Stimulated activated CD4-positive, alpha-beta T cell treated with anti-CD3 and anti-CD28 coated beads, Interleukin-12 subunit alpha, Interleukin-12 subunit beta, amount 100 ng/mL, for 24 hours (primary cell): ENCODE data around the gene RACK1.
"Not testable (repeated sequence)": the region's sequence is repeated elsewhere in the genome, so short reads cannot be mapped to it uniquely, and the experiment has no call there.

ENCODE experiments used
- DNase-seq, 2 experiments: peaks; one replicate each; pipeline ENCODE4 v3.0.0-alpha.2; 2020; ENCODE audit warnings: low read depth in 2 of 2

RACK1 gene

DNA sequence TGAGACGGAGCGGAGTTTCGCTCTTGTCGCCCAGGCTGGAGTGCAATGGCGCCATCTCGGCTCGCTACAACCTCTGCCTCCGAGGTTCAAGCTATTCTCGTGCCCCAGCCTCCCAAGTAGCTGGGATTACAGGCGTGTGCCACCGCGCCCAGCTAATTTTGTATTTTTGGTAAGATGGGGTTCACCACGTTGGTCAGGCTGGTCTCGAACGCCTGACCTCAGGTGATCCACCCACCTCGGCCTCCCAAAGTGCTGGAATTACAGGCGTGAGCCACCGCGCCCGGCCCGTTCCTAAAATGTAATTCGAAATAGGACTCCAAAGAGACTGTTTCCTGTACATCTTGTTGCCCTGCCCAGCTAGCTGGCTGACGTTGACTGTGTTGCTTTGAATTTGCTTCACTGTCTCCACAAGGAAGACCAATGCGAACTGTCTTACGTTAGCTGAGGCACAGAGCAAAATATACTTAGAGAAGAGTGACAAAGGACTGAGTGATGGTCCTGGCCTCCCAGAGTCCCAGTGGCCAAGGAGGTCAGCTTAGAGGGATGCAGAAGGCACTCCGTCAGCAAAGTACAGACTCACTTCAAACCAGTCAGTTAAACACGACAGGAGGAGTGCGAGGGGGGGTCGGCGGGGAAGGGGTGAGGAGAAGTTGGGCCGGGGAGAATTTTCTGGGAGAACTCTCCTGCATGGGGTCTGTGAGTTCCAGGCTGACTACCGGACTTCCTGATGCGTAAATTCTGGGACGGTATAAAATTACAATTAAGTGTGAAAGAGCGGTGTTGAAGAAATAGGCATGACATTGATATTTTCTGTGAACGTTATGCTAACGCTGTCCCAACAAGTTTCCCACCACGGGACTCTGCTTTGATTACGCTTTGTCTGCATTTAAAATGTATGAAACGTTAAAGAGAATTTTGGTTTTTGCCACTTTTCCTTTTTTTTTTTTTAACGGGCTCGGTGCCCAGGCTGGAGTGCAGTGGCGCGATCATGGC, 27.4 kb downstream of the RACK1 start:
- no peak for DNase-seq

DNA sequence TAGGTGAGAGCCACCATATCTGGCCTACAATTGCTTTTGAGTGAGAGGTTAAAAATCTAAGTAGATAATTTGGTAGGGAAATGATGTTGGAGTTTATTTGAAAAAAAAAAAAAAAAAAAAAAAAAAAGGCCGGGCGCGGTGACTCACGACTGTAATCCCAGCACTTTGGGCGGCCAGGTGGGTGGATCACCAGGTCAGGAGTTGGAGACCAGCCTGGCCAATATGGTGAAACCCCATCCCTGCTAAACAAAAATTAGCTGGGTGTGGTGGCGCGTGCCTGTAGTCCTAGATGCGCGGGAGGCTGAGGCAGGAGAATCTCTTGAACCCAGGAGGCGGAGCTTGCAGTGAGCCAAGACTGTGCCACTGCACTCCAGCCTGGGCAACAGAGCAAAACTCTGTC, 29.5 kb downstream of the RACK1 start:
- not testable (repeated sequence) for DNase-seq

DNA sequence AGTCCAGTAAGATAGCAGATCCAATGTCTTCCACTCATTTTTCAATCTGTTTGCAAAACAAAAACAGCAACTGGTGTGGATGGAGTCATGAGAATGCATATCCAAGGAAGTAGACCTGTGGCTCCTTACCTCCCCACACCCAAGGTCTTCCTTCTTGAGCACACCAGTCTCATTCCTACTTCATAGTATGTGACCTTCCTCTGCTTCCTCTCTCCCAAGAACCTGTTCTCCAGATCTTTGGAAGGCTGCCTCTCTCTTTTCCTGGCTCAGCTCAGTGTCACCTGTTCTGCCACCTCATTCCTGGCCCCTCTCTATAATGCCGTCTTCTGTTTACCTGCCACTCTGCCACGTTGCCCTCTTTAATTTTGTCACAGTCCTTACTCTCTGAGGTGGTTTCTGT, 30.8 kb downstream of the RACK1 start:
- no peak for DNase-seq

DNA sequence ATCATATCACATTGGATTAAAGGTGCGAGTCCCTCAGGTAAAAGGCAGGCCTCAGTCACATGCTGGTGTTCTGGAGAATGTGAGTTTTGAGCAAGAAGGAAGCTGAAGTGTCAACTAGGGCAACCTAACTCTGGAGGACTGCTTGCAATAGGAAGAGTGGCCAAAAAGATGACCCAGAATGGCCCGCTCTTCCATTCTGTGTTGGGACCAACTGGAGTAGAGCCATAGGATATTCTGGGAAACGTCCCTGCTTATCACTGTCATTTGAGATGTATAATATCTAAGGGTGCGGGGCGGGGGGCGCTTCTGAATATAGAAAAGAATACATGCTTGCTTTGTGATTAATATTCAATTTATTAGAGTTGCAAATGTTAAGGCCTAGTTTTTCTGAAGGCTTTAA, 31.6 kb downstream of the RACK1 start:
- DNase-seq: no peak

DNA sequence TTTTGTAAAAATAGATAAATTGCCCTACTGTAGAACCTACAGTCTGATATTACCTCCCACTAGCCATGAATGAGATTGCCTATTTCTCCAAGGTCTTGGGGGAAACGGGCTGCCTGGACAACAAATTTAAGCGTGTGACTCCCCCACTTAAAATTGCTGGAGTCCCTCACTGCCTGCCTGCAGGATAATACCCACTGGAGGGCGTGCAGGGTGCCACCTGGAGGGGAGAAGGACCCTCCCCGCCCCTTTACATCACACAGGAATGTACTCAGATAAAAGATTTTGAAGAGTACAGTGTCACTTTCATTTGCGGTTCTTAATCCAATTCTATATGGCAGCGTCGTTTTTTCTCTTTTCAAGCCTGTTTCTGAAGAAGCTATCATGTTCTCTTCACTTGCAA, 32.5 kb downstream of the RACK1 start:
- DNase-seq: no peak

DNA sequence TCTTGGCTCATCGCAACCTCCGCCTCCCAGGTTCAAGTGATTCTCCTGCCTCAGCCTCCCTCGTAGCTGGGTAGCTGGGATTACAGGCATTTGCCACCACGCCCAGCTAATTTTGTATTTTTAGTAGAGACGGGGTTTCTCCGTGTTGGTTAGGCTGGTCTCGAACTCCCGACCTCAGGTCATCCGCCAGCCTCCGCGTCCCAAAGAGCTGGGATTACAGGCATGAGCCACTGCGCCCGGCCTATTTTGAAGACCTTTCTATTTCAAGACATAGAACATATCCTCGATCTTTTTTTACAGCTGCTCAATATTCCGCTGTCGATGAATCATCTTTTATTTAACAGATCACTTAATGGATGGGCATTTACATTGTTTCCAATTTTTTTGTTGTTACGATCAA, 33.0 kb downstream of the RACK1 start:
- DNase-seq: not testable (repeated sequence)

DNA sequence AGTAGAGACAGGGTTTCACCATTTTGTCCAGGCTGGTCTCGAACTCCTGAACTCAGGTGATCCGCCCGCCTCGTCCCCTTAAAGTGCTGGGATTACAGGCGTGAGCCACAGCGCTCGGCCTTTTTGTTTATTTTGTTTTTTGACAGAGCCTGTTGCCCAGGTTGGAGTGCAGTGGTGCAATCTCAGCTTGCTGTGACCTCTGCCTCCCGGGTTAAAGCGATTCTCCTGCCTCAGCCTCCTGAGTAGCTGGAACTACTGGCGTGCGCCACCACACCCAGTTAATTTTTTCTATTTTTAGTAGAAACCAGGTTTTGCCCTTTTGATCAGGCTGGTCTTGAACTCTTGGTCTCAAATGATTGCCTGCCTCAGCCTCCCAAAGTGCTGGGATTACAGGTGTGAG, 33.6 kb downstream of the RACK1 start:
- DNase-seq: not testable (repeated sequence)

DNA sequence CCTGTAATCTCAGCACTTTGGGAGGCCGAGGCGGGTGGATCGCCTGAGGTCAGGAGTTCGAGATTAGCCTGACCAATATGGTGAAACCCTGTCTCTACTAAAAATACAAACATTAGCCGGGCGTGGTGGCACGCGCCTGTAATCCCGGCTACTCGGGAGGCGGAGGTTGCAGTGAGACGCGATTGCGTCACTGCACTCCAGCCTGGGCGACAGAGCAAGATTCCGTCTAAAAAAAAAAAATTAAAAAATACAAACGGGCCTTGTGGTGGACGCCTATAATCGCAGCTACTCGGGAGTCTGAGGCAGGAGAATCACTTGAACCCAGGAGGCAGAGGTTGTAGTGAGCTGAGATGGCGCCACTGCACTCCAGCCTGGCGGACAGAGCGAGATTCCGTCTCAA, 34.7 kb downstream of the RACK1 start:
- DNase-seq: not testable (repeated sequence)

DNA sequence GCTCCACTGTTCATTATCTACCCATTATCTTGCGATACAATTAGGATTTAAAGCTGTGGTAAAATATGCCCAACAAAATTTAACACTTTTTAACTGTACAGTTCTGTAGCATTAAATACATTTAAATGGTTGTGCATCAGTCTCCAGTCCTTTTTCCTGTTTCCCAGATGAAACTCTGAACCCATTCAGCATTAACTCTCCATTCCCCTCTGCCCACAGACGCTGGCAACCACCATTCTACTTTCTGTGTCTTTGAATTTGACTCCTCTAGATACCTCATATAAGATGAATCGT, 35.8 kb downstream of the RACK1 start:
- no peak for DNase-seq

DNA sequence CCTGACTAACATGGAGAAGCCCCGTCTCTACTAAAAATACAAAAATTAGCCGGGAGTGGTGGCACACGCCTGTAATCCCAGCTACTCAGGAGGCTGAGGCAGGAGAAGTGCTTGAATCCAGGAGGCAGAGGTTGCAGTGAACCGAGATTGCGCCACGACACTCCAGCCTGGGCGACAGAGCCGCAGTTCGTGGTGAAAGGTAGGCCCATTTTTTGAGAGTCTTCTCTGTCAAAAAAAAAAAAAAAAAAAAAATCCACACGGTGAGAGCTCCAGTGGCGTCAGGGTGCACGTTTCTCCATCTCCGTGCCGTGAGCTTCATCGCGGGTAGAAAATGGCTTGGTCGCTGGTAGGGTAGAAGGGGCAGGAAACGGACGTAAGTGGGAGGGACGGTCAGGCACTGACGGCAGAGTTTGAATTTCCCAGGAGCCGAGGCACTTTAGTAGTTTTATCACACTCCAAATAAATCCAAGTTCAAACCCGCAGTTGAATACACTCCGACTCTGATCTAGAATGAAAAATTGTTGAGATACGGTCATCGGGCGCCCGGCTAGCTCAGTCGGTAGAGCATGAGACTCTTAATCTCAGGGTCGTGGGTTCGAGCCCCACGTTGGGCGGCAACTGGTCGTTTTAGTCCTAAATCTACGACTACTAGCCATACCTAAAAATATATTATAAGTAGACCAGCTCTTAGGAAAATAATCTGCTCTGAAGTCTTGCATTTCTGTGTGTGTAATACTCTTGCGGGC, 36.3 kb downstream of the RACK1 start:
- DNase-seq: peak; percentile 84 to 96

DNA sequence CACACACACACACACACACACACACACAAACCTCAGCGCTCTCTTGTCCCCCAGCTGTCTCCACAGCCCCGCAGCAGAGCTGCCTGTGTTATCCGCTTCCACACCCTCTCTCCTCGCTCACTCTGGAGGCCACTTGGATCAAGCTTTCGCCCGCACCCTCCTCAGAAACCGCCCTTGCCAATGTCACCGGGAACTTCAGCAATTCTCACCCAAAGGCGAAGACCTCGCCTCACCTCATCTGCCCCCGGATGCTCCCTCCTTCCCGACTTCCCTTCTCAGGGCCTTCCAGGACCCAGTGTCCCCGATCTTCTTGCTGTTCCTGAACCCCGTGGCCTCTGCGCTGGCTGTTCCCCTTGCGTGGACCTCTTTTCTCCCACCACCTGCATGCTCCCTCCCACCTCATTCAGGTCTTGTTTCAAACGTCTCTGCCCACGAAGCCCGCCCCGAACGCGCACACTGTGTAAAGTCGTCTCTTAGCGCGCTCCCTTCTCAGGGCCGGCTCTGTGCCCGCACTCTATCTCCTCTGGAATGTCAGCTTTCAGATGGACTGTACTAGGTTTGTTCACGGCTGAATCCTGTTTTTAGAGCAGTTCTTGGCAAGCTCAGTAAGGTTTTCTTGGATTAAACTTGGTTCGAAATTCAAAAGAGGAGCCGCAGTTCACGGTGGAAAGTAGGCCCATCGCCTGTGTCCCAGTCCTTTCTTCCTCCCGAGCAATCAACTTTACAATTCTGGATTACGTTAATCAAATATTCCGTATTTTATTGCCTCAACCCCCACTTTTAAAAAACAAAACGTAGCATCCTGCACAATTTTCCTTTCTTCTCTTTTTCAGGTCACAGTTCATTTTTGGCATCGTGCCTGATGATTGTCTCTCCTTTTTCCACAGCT, 37.7 kb downstream of the RACK1 start:
- no peak for DNase-seq

DNA sequence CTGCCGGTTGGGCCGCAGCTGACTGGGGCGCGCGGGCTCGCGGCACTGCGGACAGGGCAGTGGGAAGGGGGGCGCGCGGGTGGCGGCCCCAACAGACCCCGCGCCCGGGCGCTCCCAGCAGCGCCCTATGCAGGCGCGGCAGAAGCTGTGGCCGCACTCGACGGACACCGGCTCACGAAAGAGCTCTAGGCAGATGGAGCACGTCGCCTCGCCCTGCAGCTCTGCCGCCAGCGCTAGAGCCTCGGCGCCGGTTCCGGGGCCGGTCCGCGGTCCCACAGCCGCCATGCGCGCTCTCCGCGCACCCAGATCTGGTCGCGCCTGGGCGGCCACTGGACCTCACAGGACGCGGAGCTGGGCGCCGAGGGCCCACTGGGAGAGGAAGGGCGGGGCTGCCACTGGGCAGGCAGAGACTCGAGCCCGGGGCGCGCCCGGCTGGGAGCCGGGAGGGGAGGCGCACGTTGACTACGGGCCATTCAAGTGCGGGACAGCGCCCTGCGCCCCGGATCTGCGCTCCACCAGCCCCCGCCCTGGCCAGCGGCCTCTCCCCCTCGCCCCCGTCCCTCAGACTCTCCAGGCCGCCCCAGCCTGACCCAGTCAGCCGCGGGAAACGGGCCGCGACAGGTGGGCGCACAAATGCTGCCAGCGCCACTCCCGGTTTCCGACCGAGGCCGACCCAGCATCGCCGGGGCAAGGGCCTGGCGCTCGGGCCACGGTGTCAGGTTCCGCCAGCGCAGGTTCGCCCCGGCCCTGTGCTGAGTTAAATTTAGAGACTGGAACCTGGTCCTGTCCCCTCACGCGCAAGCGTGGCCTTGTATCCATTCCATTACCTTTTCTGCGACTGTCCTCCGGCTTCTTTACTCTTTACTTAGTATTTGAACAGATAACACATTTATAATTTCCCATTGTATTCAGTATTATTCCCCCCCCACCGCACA, 38.6 kb downstream of the RACK1 start, which contains the start of gene TRIM7:
Gene TRIM7 (minus strand): TSS at position 371 of the 935 bp plus-strand sequence. CDS start 86 bp downstream, at position 285.
- DNase-seq: peak in 1 of 2 experiments; percentile 29

DNA sequence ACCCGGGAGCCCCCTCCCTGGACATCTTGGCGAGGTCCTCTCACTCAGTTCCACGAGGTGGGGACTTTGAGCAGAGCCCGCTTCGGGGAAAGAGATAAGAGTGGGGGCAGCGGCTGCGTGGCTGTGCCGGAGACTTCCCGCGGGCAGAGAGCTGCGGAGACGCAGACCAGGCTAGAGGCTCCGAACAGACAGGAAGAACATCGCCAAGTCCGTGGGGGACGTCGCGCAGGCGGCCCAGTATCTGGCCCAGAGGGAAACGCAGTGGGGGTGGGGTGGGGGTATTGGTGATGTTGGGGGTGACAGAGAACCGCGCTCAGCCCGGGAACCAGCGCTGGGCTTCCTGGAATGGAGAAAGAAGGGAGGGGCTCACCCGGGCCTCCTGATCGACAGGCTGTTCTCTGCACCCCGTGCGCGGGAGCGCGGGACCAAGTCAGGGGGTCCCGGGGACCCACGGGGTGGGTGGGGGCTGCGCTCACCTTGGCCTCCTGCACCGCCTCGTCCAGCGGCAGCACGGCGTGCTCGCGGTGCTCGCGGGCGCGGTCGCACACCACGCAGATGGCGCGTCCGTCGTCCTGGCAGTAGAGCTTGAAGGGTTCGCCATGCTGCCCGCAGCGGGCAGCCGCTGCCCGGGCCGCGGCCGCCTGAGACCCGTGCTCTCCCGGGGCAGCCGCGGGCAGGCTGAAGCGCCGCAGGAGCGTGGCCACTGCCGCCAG, 39.4 kb downstream of the RACK1 start:
- DNase-seq: no peak

DNA sequence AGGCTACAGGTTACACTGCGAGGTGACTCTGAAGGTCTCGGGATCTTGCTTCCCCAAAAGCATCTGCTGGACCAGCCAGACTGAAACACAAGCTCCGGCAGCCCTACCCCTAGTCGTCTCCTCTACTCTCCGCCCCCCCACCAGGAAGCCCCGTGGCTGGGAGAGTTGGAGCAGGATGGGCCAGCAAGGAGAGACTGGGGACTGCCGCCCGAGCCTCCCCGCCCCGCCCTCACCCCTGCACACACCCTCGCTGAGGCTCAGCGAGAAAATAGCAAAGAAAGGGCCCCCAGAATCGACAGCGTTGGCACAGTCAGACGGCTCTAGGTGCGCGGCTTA, 40.0 kb downstream of the RACK1 start:
- DNase-seq: no peak

DNA sequence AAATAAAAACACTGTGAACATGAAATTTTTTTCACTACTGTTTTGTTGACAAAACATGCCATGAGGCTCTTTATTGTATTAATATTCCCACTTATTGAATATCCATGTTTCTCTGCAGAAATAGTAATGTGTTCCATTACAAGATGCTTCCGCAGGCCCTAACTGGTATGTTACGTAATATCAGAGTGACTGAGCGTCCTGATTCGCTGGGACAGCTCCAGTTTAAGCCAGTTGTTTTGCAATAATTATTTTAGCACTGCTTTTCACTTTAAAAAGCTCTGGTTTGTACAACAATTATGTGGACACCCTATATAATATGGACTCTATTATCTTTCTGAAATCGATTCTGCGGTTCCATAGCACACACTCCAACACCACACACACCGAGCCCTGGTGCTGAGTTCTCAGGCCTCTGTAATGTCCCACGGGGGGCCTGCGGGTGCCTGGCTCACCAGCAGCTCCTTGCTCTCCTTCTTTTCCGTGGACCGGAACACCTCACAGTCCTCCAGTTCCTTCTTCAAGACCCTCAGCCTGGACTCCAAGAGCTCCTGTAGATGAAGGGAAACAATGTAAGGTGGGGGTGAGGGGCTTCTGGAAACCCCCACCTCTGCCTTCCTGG, 40.5 kb downstream of the RACK1 start:
- no peak for DNase-seq

DNA sequence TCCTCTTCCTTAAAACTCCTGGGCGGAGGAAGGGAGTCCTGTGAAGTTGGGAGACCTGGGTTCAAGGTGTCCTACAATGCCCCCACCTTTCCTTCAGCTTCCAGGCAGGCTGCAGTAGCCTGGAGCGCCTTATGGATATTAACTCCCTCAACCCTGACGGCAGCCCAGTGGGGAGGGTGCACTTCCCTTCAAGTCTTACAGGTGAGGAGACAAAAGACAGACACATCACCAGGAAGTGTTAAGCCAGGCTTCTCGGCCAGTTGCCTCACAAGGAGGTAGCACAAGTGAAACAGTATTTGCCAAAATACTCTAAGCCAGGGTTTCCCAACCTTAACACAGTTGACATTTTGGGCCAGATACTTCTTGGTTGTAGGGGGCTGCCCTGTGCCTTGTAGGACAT, 42.9 kb downstream of the RACK1 start:
- DNase-seq: no peak

DNA sequence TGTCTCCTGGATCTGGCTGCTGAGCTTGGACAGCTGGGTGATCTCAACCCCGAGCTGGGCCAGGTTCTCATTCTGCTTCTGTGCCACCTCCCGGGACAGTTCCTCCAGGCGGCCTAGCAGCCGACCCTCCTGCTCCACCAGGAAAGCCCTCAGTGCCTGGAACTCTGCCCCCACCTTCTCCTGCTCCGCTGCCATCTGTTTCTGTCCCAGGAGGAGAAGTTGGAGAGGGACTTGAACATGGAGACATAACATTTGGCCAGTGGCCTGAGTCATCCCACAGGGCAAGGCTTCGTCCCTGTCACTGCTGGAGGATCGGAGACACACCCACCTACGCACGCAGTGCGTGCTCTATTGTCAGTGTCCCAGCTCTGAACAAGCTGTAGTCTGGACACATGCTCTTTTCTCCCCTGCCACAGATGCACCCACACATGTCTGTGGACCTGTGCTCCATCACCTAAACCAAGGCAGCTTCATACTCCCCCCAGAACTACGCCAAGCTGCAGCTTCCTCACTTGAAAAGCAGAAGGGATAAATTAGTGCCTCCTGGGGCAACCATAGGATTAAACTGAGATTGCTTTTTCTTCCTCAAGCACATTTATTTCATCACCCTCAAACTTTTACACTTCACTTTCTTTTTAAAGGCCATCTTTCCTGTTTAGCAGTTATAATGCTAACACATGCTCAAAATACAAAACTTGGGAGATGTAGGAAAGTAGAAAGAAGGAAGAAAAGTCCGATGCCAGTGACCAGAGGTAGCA, 43.6 kb downstream of the RACK1 start:
- no peak for DNase-seq

DNA sequence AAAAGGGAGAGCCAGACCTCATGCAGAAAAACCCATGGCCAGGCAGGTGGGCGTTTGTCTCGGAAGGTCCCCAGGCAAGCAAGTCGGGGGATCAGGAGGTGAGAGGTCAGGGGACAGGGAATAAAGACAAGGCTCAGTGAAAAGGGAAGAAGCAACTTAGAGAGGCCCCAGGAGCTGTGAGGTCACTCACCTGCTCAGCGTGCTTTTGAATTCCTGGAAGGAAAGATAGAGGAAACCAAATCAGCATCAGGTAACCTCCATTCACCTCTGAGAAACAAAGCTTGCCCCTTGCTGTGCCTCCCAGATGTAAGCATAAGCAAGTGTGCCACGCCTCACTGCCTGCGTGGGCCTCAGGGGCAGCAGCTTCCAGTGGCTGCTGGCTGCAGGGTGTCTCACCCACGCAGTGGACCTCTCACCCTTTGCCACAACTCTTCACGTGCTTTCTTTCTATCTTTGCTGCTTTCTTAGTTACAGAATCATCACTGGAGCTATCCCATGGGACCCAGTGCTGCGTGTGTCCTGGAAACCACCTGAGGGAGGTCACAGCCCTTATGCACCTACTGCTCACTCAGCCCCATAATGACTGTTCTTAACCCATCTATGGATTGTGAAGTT, 44.7 kb downstream of the RACK1 start:
- no peak for DNase-seq
